ENCODE results near the gene SKA3. TPM values are rescaled to one million over a fixed set of nuclear protein-coding genes. Genes with fewer than 3 reads are reported as not detected.

Gene SKA3
- total RNA-seq, 1 experiment from 2014 or later, result 61.8 TPM

- Histone ChIP-seq H3K4me2 (ENCODE audit: insufficient read depth, insufficient read length, low read length) (no peak overlapping the region), H2BK120ac (ENCODE audit: low read depth, low read length, poor library complexity, severe bottlenecking) (no peak overlapping the region), H2AFZ (ENCODE audit: low read length) (peak overlapping the region; percentile 6), H4K5ac (ENCODE audit: insufficient read length, low read depth, low read length) (no peak overlapping the region), H3K23ac (ENCODE audit: insufficient read length, low read depth, low read length) (no peak overlapping the region), H2BK12ac (ENCODE audit: insufficient read length, low read depth, low read length) (no peak overlapping the region), H3K14ac (ENCODE audit: insufficient read depth, low read length) (peak overlapping the region; percentile 44; the same call in 1 of the 2 replicates), H2BK5ac (ENCODE audit: insufficient read length, low read length) (no peak overlapping the region), H3K56ac (ENCODE audit: insufficient read length, low read depth, low read length) (no peak overlapping the region), H3K9ac (ENCODE audit: extremely low read depth, insufficient read length, low read length) (no peak overlapping the region), H3K4ac (ENCODE audit: low read depth, low read length) (no peak overlapping the region), H4K91ac (ENCODE audit: insufficient read length, low read depth, low read length) (no peak overlapping the region), H2BK20ac (ENCODE audit: low read depth, low read length, poor library complexity, severe bottlenecking) (no peak overlapping the region), H3K79me1 (ENCODE audit: insufficient read depth, low read depth, low read length, poor library complexity, severe bottlenecking) (no peaks in the 10 kb centered on the region), H3T11ph (ENCODE audit: low read length) (no peak overlapping the region), H3K79me2 (ENCODE audit: insufficient read depth, low read length) (no peaks in the 10 kb centered on the region), H3K27me3 (ENCODE audit: insufficient read depth, low read length) (no peaks in the 10 kb centered on the region), H4K20me1 (ENCODE audit: control insufficient read depth, insufficient read depth, insufficient read length) (no peaks in the 10 kb centered on the region), H3K18ac (ENCODE audit: insufficient read length, low read depth, low read length) (peak overlapping the region; percentile 28), H3K23me2 (ENCODE audit: insufficient read length, low read depth, low read length, poor library complexity, severe bottlenecking) (no peaks in the 10 kb centered on the region), H3K27ac (ENCODE audit: insufficient read length, low read depth, low read length) (peak overlapping the region; percentile 32), H3K4me1 (ENCODE audit: insufficient read depth, low read length) (peaks cover 7% of the 10 kb centered on the region; the same call in 1 of the 2 replicates), H3K9me3 (ENCODE audit: control insufficient read depth, low read depth, low read length) (no peaks in the 10 kb centered on the region), H2AK5ac (ENCODE audit: insufficient read length, low read length) (no peak overlapping the region), H4K8ac (replicated peaks; ENCODE audit: insufficient read length, low read depth, low read length) (no peak overlapping the region), H2BK15ac (ENCODE audit: low read depth, low read length) (no peak overlapping the region)
- Mint-ChIP-seq H3K4me3 (0 out of 5 replicates have a peak overlapping the region, but pooled peaks of 1 of the 2 experiments have one; percentile 14), H3K36me3 (ENCODE audit: insufficient read depth in 1 of 3, low read depth in 3 of 3) (peaks cover 0 to 10% (median 4%) of the 10 kb centered on the region in 3 experiments), H3K27ac (peak overlapping the region; percentile 89 to 97 (median 95); a peak in 6 of 7 replicates), H3K4me1 (peaks cover 35 to 42% of the 10 kb centered on the region in 2 experiments), H3K27me3 (ENCODE audit: low read depth) (no peaks in the 10 kb centered on the region), H3K9me3 (peaks cover 7 to 14% of the 10 kb centered on the region in 2 experiments)
- peak; percentile 51 for DNase-seq
- no peak for TF ChIP-seq CTCF (conservative IDR thresholded peaks at IDR 0.05)
- WGBS (ENCODE audit: extremely low coverage, insufficient read length, low lambda C conversion rate), result no CpG with 5 or more reads among the region's 7 CpGs
Measured at GRCh38 chr13:21124852-21125251, 51.5 kb downstream of the SKA3 start.
